GM18505 (cell line): Measurements from ENCODE around the gene ROR2.

ENCODE experiments used
- ATAC-seq: cut with Tn5 transposase; IDR thresholded peaks from one replicate; pipeline ENCODE4 v1.9.1; 2021; ENCODE audit not compliant: unreplicated experiment
- POLR2A ChIP-seq: IDR thresholded peaks from 4 replicates; pipeline ENCODE4 v1.6.1; 2011; ENCODE audit warnings: borderline replicate concordance; ENCODE audit not compliant: insufficient read depth, insufficient read length; ENCODE audit errors: extremely low read depth

ROR2 gene

DNA sequence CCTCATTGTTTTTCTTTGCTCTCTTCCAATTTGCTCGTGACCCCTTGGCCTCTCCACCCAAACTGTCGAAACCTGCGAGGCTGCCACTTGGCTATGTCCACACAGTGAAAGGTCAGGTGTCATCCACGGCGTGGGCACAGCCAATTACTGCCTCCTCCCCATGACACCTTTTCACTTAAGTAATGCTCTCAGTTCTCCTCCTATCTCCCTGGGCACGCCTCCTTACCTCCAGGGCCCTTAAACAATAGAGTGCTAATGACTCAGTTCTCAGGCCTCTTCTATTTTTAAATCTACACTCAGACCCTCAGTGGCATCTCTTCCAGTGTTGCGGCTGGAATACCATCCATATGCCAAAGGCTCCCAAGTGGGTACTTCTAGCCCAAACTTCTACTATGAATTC, 256.8 kb downstream of the ROR2 start:
- no peak for ATAC-seq
- no peak for TF ChIP-seq POLR2A

DNA sequence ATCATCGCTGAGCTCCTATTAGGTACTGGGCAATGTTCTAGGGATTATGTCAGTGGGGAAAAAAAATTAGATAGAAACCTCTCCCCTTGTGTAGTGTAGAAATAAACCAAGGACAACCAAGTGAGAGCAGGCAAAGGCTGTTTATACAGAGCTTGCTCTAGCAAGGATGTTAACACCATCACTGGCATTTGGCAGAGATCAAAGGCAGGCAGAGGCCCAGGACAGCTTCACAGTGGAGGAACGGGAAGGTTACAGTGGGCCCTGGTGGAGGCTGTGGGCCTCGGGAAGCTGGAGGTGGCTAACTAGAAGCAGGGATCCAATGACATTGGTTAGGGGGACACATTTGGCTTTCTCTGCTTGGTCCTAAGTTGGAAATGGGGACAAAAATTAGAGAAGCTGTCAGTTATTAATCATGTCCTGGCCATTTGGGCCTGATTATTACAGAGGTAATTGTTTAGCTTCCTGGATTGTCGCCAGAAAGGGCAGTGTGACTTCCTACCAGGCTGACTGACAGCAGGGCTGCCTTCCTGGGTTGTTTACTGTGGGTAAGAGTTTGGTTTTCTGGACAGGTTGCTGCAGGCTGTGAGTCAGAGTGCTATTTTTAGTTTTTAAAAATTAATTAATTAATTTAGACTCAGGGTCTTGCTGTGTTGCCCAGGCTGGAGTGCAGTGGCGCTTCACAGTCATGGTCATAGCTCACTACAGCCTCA, 259.3 kb downstream of the ROR2 start:
- no peak for ATAC-seq

GRCh38 chr9:91689006-91689405, 261.0 kb downstream of the ROR2 start:
- no peak for ATAC-seq
- TF ChIP-seq POLR2A: no peak

More for the DNA sequence above, 259.3 kb downstream of the ROR2 start:
- TF ChIP-seq POLR2A: no peak

DNA sequence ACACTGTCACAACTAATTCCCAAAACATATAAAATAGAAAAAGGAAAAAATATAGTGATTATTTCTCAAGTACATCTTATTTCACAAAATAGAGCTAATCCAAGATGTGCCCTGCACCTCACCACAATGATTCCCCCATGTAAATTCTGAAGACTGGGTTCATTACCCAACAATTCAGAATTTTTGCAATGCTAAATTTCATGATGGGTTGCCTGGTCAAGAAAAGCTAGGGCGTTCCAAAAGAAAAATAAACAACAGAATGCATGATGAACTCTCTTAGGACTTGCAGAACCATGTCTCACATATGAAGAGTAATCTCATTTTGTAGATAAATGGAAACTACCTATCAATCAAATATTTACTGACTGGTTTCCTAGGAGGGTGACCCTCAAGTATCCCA, 266.8 kb downstream of the ROR2 start:
- ATAC-seq: no peak
- no peak for TF ChIP-seq POLR2A

DNA sequence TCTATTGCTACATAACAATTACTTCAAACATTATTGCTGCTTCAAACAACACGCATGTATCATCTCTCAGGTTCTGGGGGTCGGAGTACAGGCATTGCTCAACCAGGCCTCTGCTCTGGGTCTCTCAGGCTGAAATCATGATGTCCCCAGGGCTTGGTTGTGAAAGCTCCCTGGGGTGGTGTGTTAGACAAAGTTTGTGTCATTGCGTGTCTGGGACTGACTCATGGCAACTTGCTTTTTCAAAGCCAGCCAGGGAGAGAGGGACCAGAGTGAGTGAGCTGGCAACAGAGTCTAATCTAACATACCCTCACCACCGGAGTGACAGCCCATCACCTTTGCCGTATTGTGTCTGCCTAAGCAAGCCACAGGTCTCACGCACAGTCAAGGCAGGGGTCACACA, 267.2 kb downstream of the ROR2 start:
- TF ChIP-seq POLR2A: no peak
- no peak for ATAC-seq

GRCh38 chr9:91681461-91682305, 268.3 kb downstream of the ROR2 start:
- TF ChIP-seq POLR2A: no peak
- peak; percentile 61 for ATAC-seq

DNA sequence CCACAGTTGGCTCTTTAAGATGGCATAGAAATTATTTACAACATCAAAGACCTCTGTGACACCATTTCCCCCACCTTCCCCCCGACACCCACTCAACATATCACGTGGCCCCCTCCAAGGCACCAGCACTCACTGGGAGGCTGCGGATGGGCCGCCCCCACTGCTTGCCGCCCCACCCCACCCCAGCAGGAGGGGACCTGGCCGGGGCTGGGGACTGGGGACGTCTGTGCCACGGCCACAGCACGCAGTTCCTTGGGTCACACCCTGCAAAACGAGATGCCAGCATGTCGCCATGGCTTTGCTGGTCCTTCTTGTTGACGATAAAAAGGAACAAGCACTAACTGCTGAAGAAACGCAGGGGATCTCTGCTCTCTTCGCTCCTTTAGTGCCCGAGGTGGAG, 269.0 kb downstream of the ROR2 start:
- ATAC-seq: no peak
- no peak for TF ChIP-seq POLR2A

- no peak for TF ChIP-seq POLR2A
- no peak for ATAC-seq
Observed at GRCh38 chr9:91680106-91680505, 269.9 kb downstream of the ROR2 start.

GRCh38 chr9:91678807-91679580, 271.0 kb downstream of the ROR2 start:
- ATAC-seq: no peak
- no peak for TF ChIP-seq POLR2A

- TF ChIP-seq POLR2A: no peak
- no peak for ATAC-seq
Observed at GRCh38 chr9:91677822-91678436, 272.1 kb downstream of the ROR2 start.

DNA sequence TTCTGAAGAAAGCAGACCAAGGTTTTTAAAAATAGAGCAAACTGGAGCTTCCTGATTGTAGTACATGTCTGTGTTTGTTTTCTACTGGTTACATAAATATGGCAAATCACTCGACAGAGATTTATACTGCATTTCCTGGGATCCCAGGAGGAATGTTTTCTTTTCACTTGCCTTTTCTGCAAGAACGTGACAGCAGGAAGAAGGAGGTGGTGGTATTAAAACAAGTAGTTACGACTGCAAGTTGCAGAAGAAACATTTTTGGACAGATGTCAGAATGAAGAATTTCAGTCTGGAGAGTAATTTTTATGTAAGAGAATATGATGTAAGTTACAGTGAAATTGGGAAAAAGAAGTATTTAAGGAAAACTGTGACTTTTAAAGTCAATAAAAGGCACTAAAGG, 272.7 kb downstream of the ROR2 start:
- ATAC-seq: no peak
- no peak for TF ChIP-seq POLR2A

DNA sequence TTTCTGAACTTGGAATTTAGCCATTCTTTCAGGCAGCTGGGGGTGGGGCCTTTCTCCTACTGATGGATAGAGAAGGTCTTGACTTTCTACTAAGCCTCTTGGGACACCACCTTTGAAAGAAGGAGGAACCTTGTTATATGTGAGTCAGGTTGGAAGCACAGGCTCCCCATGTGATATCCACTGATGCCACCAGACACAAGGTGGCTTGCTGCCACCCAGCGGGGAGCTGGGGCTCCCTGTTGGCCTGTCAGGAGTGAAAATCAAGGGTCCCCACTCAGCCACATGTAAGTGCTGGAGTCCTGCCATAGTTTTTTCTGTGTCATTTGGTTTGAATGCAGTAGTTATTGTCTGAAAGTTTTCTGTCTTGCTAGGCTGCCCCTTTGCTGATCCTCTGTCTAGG, 274.0 kb downstream of the ROR2 start:
- no peak for TF ChIP-seq POLR2A
- no peak for ATAC-seq

DNA sequence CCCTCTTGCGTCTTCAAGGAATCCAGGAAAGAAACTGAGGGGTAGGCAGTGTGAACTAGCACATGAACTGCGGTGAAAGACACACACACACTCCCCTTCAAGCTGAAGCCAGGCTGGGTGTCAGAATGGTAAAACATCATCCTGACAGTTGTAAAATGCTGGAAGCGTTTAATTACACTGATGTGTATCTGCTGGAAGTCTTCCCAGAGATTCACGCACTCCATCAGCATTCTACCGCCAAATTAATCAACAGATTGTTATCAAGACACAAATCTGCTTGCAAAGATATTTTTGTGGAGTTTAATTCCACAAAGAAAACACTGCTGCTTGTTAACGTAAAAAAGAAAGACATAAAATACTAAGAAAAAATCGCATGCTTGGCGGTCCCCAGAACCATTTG, 285.4 kb downstream of the ROR2 start:
- no peak for ATAC-seq

More for the DNA sequence above, 285.4 kb downstream of the ROR2 start:
- TF ChIP-seq POLR2A: no peak
